ENCODE results near the gene ANGEL2. TPM values are rescaled to one million over a fixed set of nuclear protein-coding genes. Genes with fewer than 3 reads are reported as not detected.

Gene ANGEL2
- total and polyA plus RNA-seq, 2 of the 13 experiments (the other 11 are each of a cell fraction or from before 2014, with no cell fraction given) = 12.3 to 25.4 TPM

DNA sequence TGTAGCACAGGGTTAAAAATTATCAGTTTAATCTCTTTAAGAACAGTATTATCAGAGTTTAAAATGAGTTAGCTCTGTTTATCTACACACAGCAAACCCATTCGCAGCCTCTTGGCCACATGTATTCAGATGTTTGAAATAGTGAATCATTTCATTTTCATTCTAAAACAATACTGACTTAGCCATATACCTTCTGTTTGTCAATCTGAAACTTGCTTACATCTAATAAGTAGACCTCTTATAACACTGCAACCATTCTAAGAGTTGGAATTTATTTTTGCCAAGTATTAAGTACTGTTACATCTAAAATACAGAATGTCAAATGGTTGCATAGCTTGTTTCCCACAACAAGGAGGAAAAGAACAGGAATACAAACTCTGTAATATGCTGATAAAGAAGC is 25.4 kb downstream of the ANGEL2 start:
- Histone ChIP-seq H3K9me3 (ENCODE audit: low read length) (no peaks in the 10 kb centered on the region), H3K4me2 (ENCODE audit: low read depth, low read length) (no peak overlapping the region), H3K79me2 (ENCODE audit: insufficient read depth, low read length) (no peaks in the 10 kb centered on the region), H3K27me3 (ENCODE audit: control insufficient read depth in 1 of 2, insufficient read depth in 2 of 2, low read length in 2 of 2) (no peaks in the 10 kb centered on the region), H3K4me3 (replicated peaks in 1 of 3; ENCODE audit: insufficient read depth in 1 of 3, low read depth in 2 of 3, low read length in 3 of 3) (no peak overlapping the region), H3K9ac (ENCODE audit: insufficient read depth, low read depth, low read length) (no peak overlapping the region), H4K20me1 (ENCODE audit: insufficient read depth, low read length) (no peaks in the 10 kb centered on the region), H3K4me1 (ENCODE audit: insufficient read depth, low read length) (peaks cover 7% of the 10 kb centered on the region; the same call in 1 of the 2 replicates), H3K36me3 (replicated peaks in 1 of 2; ENCODE audit: control insufficient read depth in 1 of 2, insufficient read depth in 2 of 2, low read length in 2 of 2) (peaks cover 2 to 4% of the 10 kb centered on the region in 2 experiments; a peak in 3 of 5 replicates), H3K27ac (ENCODE audit: extremely low read length, insufficient read depth, low read length) (no peak overlapping the region), H2AFZ (ENCODE audit: low read length) (no peak overlapping the region)
- TF ChIP-seq MEF2D (CRISPR knock-in tag; IDR thresholded peaks at IDR 0.05) (no peak), ZNF678 (CRISPR knock-in tag; IDR thresholded peaks at IDR 0.05) (no peak), NFE2 (CRISPR knock-in tag; IDR thresholded peaks at IDR 0.05) (no peak), IRX3 (CRISPR knock-in tag; IDR thresholded peaks at IDR 0.05; ENCODE audit: borderline replicate concordance, low read depth) (no peak), ZBTB42 (CRISPR knock-in tag; IDR thresholded peaks at IDR 0.05) (no peak)
- in situ Hi-C loops (cut with HindIII; ENCODE audit: extremely low pct_ligation_motif_present, low pct_unique_long_range_greater_than_20kb) = loop anchor here (10.0 kb wide), 1 partner anchor 175 kb away; no protein-coding TSS in a partner anchor
- FAIRE-seq (no peak), ATAC-seq (no peak), DNase-seq (ENCODE audit: low spot score) (no peak)
- CTCF ChIA-PET (ENCODE audit: low intra/inter-chr PET ratio, low total read pairs) = no interaction called here
- no TSS peak for BruUV-seq (replicated peaks)
- intact Hi-C loops (cut with micrococcal nuclease; ENCODE audit: unreplicated experiment) = loop anchor here (10.0 kb wide), 1 partner anchor 175 kb away; no protein-coding TSS in a partner anchor
- WGBS (ENCODE audit: low lambda C conversion rate) = 100% methylated on average over 1 of the region's 1 CpG
- POLR2A ChIA-PET = no interaction called here

- BruUV-seq (replicated peaks) = no TSS peak
- Histone ChIP-seq H2AFZ (ENCODE audit: low read length) (no peak overlapping the region), H3K27ac (ENCODE audit: extremely low read length, insufficient read depth, low read length) (no peak overlapping the region), H3K4me2 (ENCODE audit: low read depth, low read length) (no peak overlapping the region), H3K9ac (ENCODE audit: insufficient read depth, low read depth, low read length) (no peak overlapping the region), H3K4me3 (replicated peaks in 1 of 3; ENCODE audit: insufficient read depth in 1 of 3, low read depth in 2 of 3, low read length in 3 of 3) (no peak overlapping the region), H3K79me2 (ENCODE audit: insufficient read depth, low read length) (no peaks in the 10 kb centered on the region), H3K9me3 (ENCODE audit: low read length) (no peaks in the 10 kb centered on the region), H4K20me1 (ENCODE audit: insufficient read depth, low read length) (no peaks in the 10 kb centered on the region), H3K4me1 (ENCODE audit: insufficient read depth, low read length) (peaks cover 7% of the 10 kb centered on the region; the same call in 1 of the 2 replicates), H3K27me3 (ENCODE audit: control insufficient read depth in 1 of 2, insufficient read depth in 2 of 2, low read length in 2 of 2) (no peaks in the 10 kb centered on the region), H3K36me3 (replicated peaks in 1 of 2; ENCODE audit: control insufficient read depth in 1 of 2, insufficient read depth in 2 of 2, low read length in 2 of 2) (no peaks in the 10 kb centered on the region; a peak in 1 of 5 replicates)
- TF ChIP-seq REPIN1 (CRISPR knock-in tag; IDR thresholded peaks at IDR 0.05; ENCODE audit: borderline replicate concordance, low read depth) = no peak
- ChIA-PET POLR2A (no interaction called here), CTCF (ENCODE audit: low intra/inter-chr PET ratio, low total read pairs) (no interaction called here)
- in situ Hi-C loops (cut with HindIII; ENCODE audit: extremely low pct_ligation_motif_present, low pct_unique_long_range_greater_than_20kb) = no loop called here
- DNase-seq (ENCODE audit: low spot score) (no peak), FAIRE-seq (no peak), ATAC-seq (no peak)
- intact Hi-C loops (cut with micrococcal nuclease; ENCODE audit: unreplicated experiment) = no loop called here
- WGBS (ENCODE audit: low lambda C conversion rate) = 90% methylated on average over 6 of the region's 6 CpGs
These were observed 27.9 kb downstream of the ANGEL2 start for GRCh38 chr1:212987702-212988322.

Data from HepG2 (cell line).